ENCODE results near the gene SH3PXD2A. TPM values are rescaled to one million over a fixed set of nuclear protein-coding genes. Genes with fewer than 3 reads are reported as not detected.

SH3PXD2A gene
- total RNA-seq, 5 donors from 2014 or later (not counting 1 experiment from before 2014, with no cell fraction given) = 5.8 to 11.8 (median 9.8) TPM

- H3K4me3 Mint-ChIP-seq = no peak overlapping the region
- CTCF ChIA-PET = interaction anchor here (0.5 to 2.4 kb wide), 16 partner anchors 8 to 597 kb away, joined by 3 to 18 read pairs (median 4); no protein-coding TSS in a partner anchor
- H3K27ac ChIP-seq (ENCODE audit: low read length) = no peak overlapping the region
- H3K36me3 ChIP-seq (ENCODE audit: control insufficient read depth in 2 of 2, extremely low read depth in 1 of 2, insufficient read depth in 1 of 2, low read length in 1 of 2) = no peaks in the 10 kb centered on the region
- POLR2A ChIA-PET = interaction anchor here in 1 of 2 donors (0.5 to 0.6 kb wide), 2 partner anchors 689 to 1372 kb away, joined by 6 to 10 read pairs; no protein-coding TSS in a partner anchor
- H3K27me3 Mint-ChIP-seq = no peaks in the 10 kb centered on the region
- peaks cover 0 to 3% (median 0%) of the 10 kb centered on the region in 3 donors for H3K4me1 Mint-ChIP-seq
- H3K4me3 ChIP-seq (ENCODE audit: control insufficient read depth in 1 of 2, extremely low read depth in 1 of 2, low read length in 1 of 2) = no peak overlapping the region
- DNase-seq = peak; percentile 30 to 86 (median 68)
- no peaks in the 10 kb centered on the region for H3K27me3 ChIP-seq (replicated peaks in 1 of 2; ENCODE audit: control insufficient read depth in 2 of 2, extremely low read depth in 1 of 2, insufficient read depth in 2 of 2, low read length in 1 of 2)
- H3K4me1 ChIP-seq (ENCODE audit: control insufficient read depth in 1 of 2, extremely low read depth in 1 of 2, insufficient read depth in 2 of 2, low read length in 2 of 2) = no peaks in the 10 kb centered on the region
- WGBS (ENCODE audit: insufficient coverage) = 6% methylated on average over 6 of the region's 8 CpGs
- no peaks in the 10 kb centered on the region for H3K9me3 ChIP-seq
- H3K36me3 Mint-ChIP-seq = no peaks in the 10 kb centered on the region
- H3K27ac Mint-ChIP-seq = peak overlapping the region in 1 of 2 donors; percentile 41
- H3K9me3 Mint-ChIP-seq = no peaks in the 10 kb centered on the region
- ATAC-seq (replicated peaks in 1 of 4) = peak; percentile 85 to 90 (median 88)
Observed at GRCh38 chr10:103685880-103686669, 169.3 kb downstream of the SH3PXD2A start.

- Mint-ChIP-seq H3K36me3 (no peaks in the 10 kb centered on the region), H3K9me3 (no peaks in the 10 kb centered on the region), H3K27me3 (no peaks in the 10 kb centered on the region), H3K4me1 (peaks cover 0 to 5% (median 0%) of the 10 kb centered on the region in 3 donors), H3K27ac (no peak overlapping the region), H3K4me3 (no peak overlapping the region)
- H3K36me3 ChIP-seq (ENCODE audit: control insufficient read depth in 2 of 2, extremely low read depth in 1 of 2, insufficient read depth in 1 of 2, low read length in 1 of 2) = no peaks in the 10 kb centered on the region
- ATAC-seq (replicated peaks in 1 of 4) = no peak
- WGBS (ENCODE audit: insufficient coverage) = 100% methylated on average over 3 of the region's 4 CpGs
- H3K27ac ChIP-seq (ENCODE audit: low read length) = no peak overlapping the region
- H3K9me3 ChIP-seq = no peaks in the 10 kb centered on the region
- ChIA-PET CTCF (interaction anchor here in 1 of 2 donors (0.7 kb wide), 1 partner anchor 141 kb away, joined by 3 read pairs; no protein-coding TSS in a partner anchor), POLR2A (interaction anchor here in 1 of 2 donors (0.7 kb wide), 1 partner anchor 1449 kb away, joined by 3 read pairs; no protein-coding TSS in a partner anchor)
- no peak overlapping the region for H3K4me3 ChIP-seq (ENCODE audit: control insufficient read depth in 1 of 2, extremely low read depth in 1 of 2, low read length in 1 of 2)
- peaks cover 0 to 6% of the 10 kb centered on the region in 2 experiments for H3K4me1 ChIP-seq (ENCODE audit: control insufficient read depth in 1 of 2, extremely low read depth in 1 of 2, insufficient read depth in 2 of 2, low read length in 2 of 2)
- peaks cover 0 to 2% of the 10 kb centered on the region in 2 experiments for H3K27me3 ChIP-seq (replicated peaks in 1 of 2; ENCODE audit: control insufficient read depth in 2 of 2, extremely low read depth in 1 of 2, insufficient read depth in 2 of 2, low read length in 1 of 2)
- DNase-seq = no peak
Observed at GRCh38 chr10:103683851-103684250, 171.5 kb downstream of the SH3PXD2A start.

GRCh38 chr10:103682631-103683030 is 172.7 kb downstream of the SH3PXD2A start:
- H3K27ac ChIP-seq (ENCODE audit: low read length) = no peak overlapping the region
- Mint-ChIP-seq H3K36me3 (no peaks in the 10 kb centered on the region), H3K4me3 (no peak overlapping the region), H3K9me3 (no peaks in the 10 kb centered on the region), H3K4me1 (peaks cover 11 to 18% (median 12%) of the 10 kb centered on the region in 3 donors), H3K27me3 (no peaks in the 10 kb centered on the region), H3K27ac (no peak overlapping the region)
- H3K4me1 ChIP-seq (ENCODE audit: control insufficient read depth in 1 of 2, extremely low read depth in 1 of 2, insufficient read depth in 2 of 2, low read length in 2 of 2) = peaks cover 0 to 18% of the 10 kb centered on the region in 2 experiments
- H3K9me3 ChIP-seq = no peaks in the 10 kb centered on the region
- WGBS (ENCODE audit: insufficient coverage) = 89% methylated on average over 7 of the region's 12 CpGs
- CTCF ChIA-PET = no interaction called here
- POLR2A ChIA-PET = no interaction called here
- no peak overlapping the region for H3K4me3 ChIP-seq (ENCODE audit: control insufficient read depth in 1 of 2, extremely low read depth in 1 of 2, low read length in 1 of 2)
- DNase-seq = no peak
- peaks cover 0 to 3% of the 10 kb centered on the region in 2 experiments for H3K27me3 ChIP-seq (replicated peaks in 1 of 2; ENCODE audit: control insufficient read depth in 2 of 2, extremely low read depth in 1 of 2, insufficient read depth in 2 of 2, low read length in 1 of 2)
- H3K36me3 ChIP-seq (ENCODE audit: control insufficient read depth in 2 of 2, extremely low read depth in 1 of 2, insufficient read depth in 1 of 2, low read length in 1 of 2) = no peaks in the 10 kb centered on the region
- ATAC-seq (replicated peaks in 1 of 4) = no peak

GRCh38 chr10:103681617-103682399 is 173.6 kb downstream of the SH3PXD2A start:
- no peak overlapping the region for H3K4me3 Mint-ChIP-seq
- H3K27ac Mint-ChIP-seq = no peak overlapping the region

GRCh38 chr10:103680869-103681236 is 174.5 kb downstream of the SH3PXD2A start:
- 95% methylated on average over 3 of the region's 6 CpGs for WGBS (ENCODE audit: insufficient coverage)
- H3K4me3 ChIP-seq (ENCODE audit: control insufficient read depth in 1 of 2, extremely low read depth in 1 of 2, low read length in 1 of 2) = no peak overlapping the region
- no peaks in the 10 kb centered on the region for H3K9me3 Mint-ChIP-seq
- H3K36me3 ChIP-seq (ENCODE audit: control insufficient read depth in 2 of 2, extremely low read depth in 1 of 2, insufficient read depth in 1 of 2, low read length in 1 of 2) = no peaks in the 10 kb centered on the region
- no peaks in the 10 kb centered on the region for H3K27me3 Mint-ChIP-seq
- no peak overlapping the region for H3K4me3 Mint-ChIP-seq
- peaks cover 0 to 27% of the 10 kb centered on the region in 2 experiments for H3K4me1 ChIP-seq (ENCODE audit: control insufficient read depth in 1 of 2, extremely low read depth in 1 of 2, insufficient read depth in 2 of 2, low read length in 2 of 2)
- H3K27ac ChIP-seq (ENCODE audit: low read length) = no peak overlapping the region
- ATAC-seq (replicated peaks in 1 of 4) = no peak
- peaks cover 0 to 3% of the 10 kb centered on the region in 2 experiments for H3K27me3 ChIP-seq (replicated peaks in 1 of 2; ENCODE audit: control insufficient read depth in 2 of 2, extremely low read depth in 1 of 2, insufficient read depth in 2 of 2, low read length in 1 of 2)
- ChIA-PET CTCF (interaction anchor here (0.6 kb wide), 3 partner anchors 18 to 187 kb away, joined by 3 to 5 read pairs (median 5); no protein-coding TSS in a partner anchor), POLR2A (no interaction called here)
- DNase-seq = no peak
- no peaks in the 10 kb centered on the region for H3K36me3 Mint-ChIP-seq
- H3K27ac Mint-ChIP-seq = no peak overlapping the region
- no peaks in the 10 kb centered on the region for H3K9me3 ChIP-seq
- H3K4me1 Mint-ChIP-seq = peaks cover 12 to 23% (median 16%) of the 10 kb centered on the region in 3 donors

More at GRCh38 chr10:103681617-103682399, 173.6 kb downstream of the SH3PXD2A start:
- CTCF ChIA-PET = no interaction called here
- Mint-ChIP-seq H3K9me3 (no peaks in the 10 kb centered on the region), H3K36me3 (no peaks in the 10 kb centered on the region), H3K4me1 (peaks cover 12 to 23% (median 16%) of the 10 kb centered on the region in 3 donors), H3K27me3 (no peaks in the 10 kb centered on the region)
- H3K4me1 ChIP-seq (ENCODE audit: control insufficient read depth in 1 of 2, extremely low read depth in 1 of 2, insufficient read depth in 2 of 2, low read length in 2 of 2) = peaks cover 0 to 27% of the 10 kb centered on the region in 2 experiments
- WGBS (ENCODE audit: insufficient coverage) = 92% methylated on average over 23 of the region's 29 CpGs
- H3K9me3 ChIP-seq = no peaks in the 10 kb centered on the region
- POLR2A ChIA-PET = no interaction called here
- DNase-seq (no peak), ATAC-seq (replicated peaks in 1 of 4) (no peak)
- no peak overlapping the region for H3K4me3 ChIP-seq (ENCODE audit: control insufficient read depth in 1 of 2, extremely low read depth in 1 of 2, low read length in 1 of 2)
- peaks cover 0 to 3% of the 10 kb centered on the region in 2 experiments for H3K27me3 ChIP-seq (replicated peaks in 1 of 2; ENCODE audit: control insufficient read depth in 2 of 2, extremely low read depth in 1 of 2, insufficient read depth in 2 of 2, low read length in 1 of 2)
- no peaks in the 10 kb centered on the region for H3K36me3 ChIP-seq (ENCODE audit: control insufficient read depth in 2 of 2, extremely low read depth in 1 of 2, insufficient read depth in 1 of 2, low read length in 1 of 2)
- no peak overlapping the region for H3K27ac ChIP-seq (ENCODE audit: low read length)

All from T-cell (primary cell).